KMS-11 (cell line): ENCODE measurements around the gene PNRC2.
"Not testable (repeated sequence)": the region's sequence is repeated elsewhere in the genome, so short reads cannot be mapped to it uniquely, and the experiment has no call there.

Experiments used
- H2AFZ ChIP-seq: fragments of 200-600 bp; sonication (generic); 2 replicates; pipeline ENCODE4 v1.6.1; 2016; ENCODE audit warnings: antibody characterized with exemption, mixed run types, low read depth
- H3K27ac ChIP-seq: fragments of 200-600 bp; sonication (generic); 2 replicates; pipeline ENCODE4 v1.6.1; 2016; ENCODE audit warnings: mild to moderate bottlenecking, mixed run types
- H3K27me3 ChIP-seq: fragments of 200-600 bp; sonication (generic); 2 replicates; pipeline ENCODE4 v1.6.1; 2017; ENCODE audit warnings: mild to moderate bottlenecking, low read depth, mixed run types, moderate library complexity; ENCODE audit not compliant: insufficient read depth
- H3K36me3 ChIP-seq: fragments of 200-600 bp; sonication (generic); 2 replicates; pipeline ENCODE4 v1.6.1; 2017; ENCODE audit warnings: mild to moderate bottlenecking, mixed run types; ENCODE audit not compliant: insufficient read depth
- H3K4me1 ChIP-seq: fragments of 200-600 bp; sonication (generic); 2 replicates; pipeline ENCODE4 v1.6.1; 2016; ENCODE audit warnings: mild to moderate bottlenecking, low read depth, mixed run types; ENCODE audit not compliant: poor library complexity, severe bottlenecking
- H3K4me2 ChIP-seq: fragments of 200-600 bp; sonication (generic); 2 replicates; pipeline ENCODE4 v1.7.0; 2016; ENCODE audit warnings: mild to moderate bottlenecking, mixed run types
- H3K4me3 ChIP-seq: fragments of 200-600 bp; sonication (generic); IDR thresholded peaks from 2 replicates; pipeline ENCODE4 v1.6.1; 2017; ENCODE audit warnings: low read depth, low read length, mixed read lengths; ENCODE audit not compliant: insufficient read depth
- H3K79me2 ChIP-seq: fragments of 200-600 bp; sonication (generic); 2 replicates; pipeline ENCODE4 v1.6.1; 2016; ENCODE audit warnings: low read depth, mixed run types; ENCODE audit not compliant: insufficient read depth
- H3K9ac ChIP-seq: fragments of 200-600 bp; sonication (generic); 2 replicates; pipeline ENCODE4 v1.6.1; 2016; ENCODE audit warnings: mild to moderate bottlenecking, mixed run types
- H4K20me1 ChIP-seq: fragments of 200-600 bp; sonication (generic); 2 replicates; pipeline ENCODE4 v1.6.1; 2016; ENCODE audit warnings: mild to moderate bottlenecking, mixed run types; ENCODE audit not compliant: insufficient read depth
- CTCF ChIP-seq: fragments of 200-600 bp; sonication (generic); conservative IDR thresholded peaks from 2 replicates; pipeline ENCODE4 v1.6.1; 2017; ENCODE audit warnings: low read depth, mild to moderate bottlenecking, antibody characterized with exemption, low read length, moderate library complexity, mixed read lengths

The PNRC2 gene

GRCh38 chr1:23979387-23979880 lies 19.8 kb downstream of the PNRC2 start:
- Histone ChIP-seq H3K79me2 (peaks cover 58% of the 10 kb centered on the region), H3K4me2 (peak overlapping the region; percentile 82), H3K27ac (peak overlapping the region; percentile 97), H3K9ac (peak overlapping the region; percentile 100), H3K36me3 (peaks cover 13% of the 10 kb centered on the region; the same call in 1 of the 2 replicates), H4K20me1 (peaks cover 31% of the 10 kb centered on the region), H2AFZ (no peak overlapping the region), H3K4me1 (peaks cover 49% of the 10 kb centered on the region), H3K27me3 (no peaks in the 10 kb centered on the region), H3K4me3 (no peak overlapping the region)
- TF ChIP-seq CTCF = no peak

- peaks cover 9% of the 10 kb centered on the region; the same call in 1 of the 2 replicates for H3K36me3 ChIP-seq
- H2AFZ ChIP-seq = peak within 1 kb of the TSS; percentile 84
- H3K79me2 ChIP-seq = peaks cover 51% of the 10 kb centered on the region
- peak within 1 kb of the TSS; percentile 100 for H3K9ac ChIP-seq
- peak within 1 kb of the TSS; percentile 86 for H3K4me2 ChIP-seq
- H4K20me1 ChIP-seq = peaks cover 28% of the 10 kb centered on the region
- no peaks in the 10 kb centered on the region for H3K27me3 ChIP-seq
- H3K27ac ChIP-seq = peak within 1 kb of the TSS; percentile 97
- no peak within 1 kb of the TSS for H3K4me3 ChIP-seq
- TF ChIP-seq CTCF = no peak
- H3K4me1 ChIP-seq = peaks cover 44% of the 10 kb centered on the region
Observed at GRCh38 chr1:23979881-23980727, 20.5 kb downstream of the PNRC2 start, which contains the start of gene SRSF10. Gene SRSF10 (minus strand): TSS chr1:23980327. CDS start chr1:23980255, 72 bp downstream.

GRCh38 chr1:23980728-23981070 lies 21.1 kb downstream of the PNRC2 start:
- peaks cover 38% of the 10 kb centered on the region for H3K4me1 ChIP-seq
- H3K36me3 ChIP-seq = peaks cover 8% of the 10 kb centered on the region; the same call in 1 of the 2 replicates
- no peak overlapping the region for H3K4me3 ChIP-seq
- H3K79me2 ChIP-seq = peaks cover 45% of the 10 kb centered on the region
- H3K27ac ChIP-seq = peak overlapping the region; percentile 97
- peak overlapping the region; percentile 86 for H3K4me2 ChIP-seq
- H3K27me3 ChIP-seq = no peaks in the 10 kb centered on the region
- peak overlapping the region; percentile 84 for H2AFZ ChIP-seq
- TF ChIP-seq CTCF = no peak
- peak overlapping the region; percentile 100 for H3K9ac ChIP-seq
- H4K20me1 ChIP-seq = peaks cover 24% of the 10 kb centered on the region

GRCh38 chr1:23984417-23985186 lies 25.0 kb downstream of the PNRC2 start:
- H3K4me1 ChIP-seq = peaks cover 8% of the 10 kb centered on the region
- H3K79me2 ChIP-seq = peaks cover 6% of the 10 kb centered on the region
- H3K4me2 ChIP-seq = no peak overlapping the region
- H2AFZ ChIP-seq = no peak overlapping the region
- TF ChIP-seq CTCF = no peak
- no peak overlapping the region for H3K27ac ChIP-seq
- H3K4me3 ChIP-seq = no peak overlapping the region
- no peak overlapping the region for H3K9ac ChIP-seq
- no peaks in the 10 kb centered on the region for H4K20me1 ChIP-seq
- no peaks in the 10 kb centered on the region for H3K36me3 ChIP-seq
- no peaks in the 10 kb centered on the region for H3K27me3 ChIP-seq

- not testable (repeated sequence) for H3K36me3 ChIP-seq, H3K27me3 ChIP-seq, H3K79me2 ChIP-seq
Observed at GRCh38 chr1:23987038-23987437, 27.4 kb downstream of the PNRC2 start.

More at GRCh38 chr1:23987038-23987437, 27.4 kb downstream of the PNRC2 start:
- H3K9ac ChIP-seq, H2AFZ ChIP-seq, H4K20me1 ChIP-seq, H3K4me1 ChIP-seq, H3K27ac ChIP-seq, H3K4me3 ChIP-seq, H3K4me2 ChIP-seq: not testable (repeated sequence)
